ENCODE results near the gene ORC3.
A peak's percentile ranks its signal among the peaks of the same experiment; 100 is the strongest.
"Not testable (repeated sequence)": the region's sequence is repeated elsewhere in the genome, so short reads cannot be mapped to it uniquely, and the experiment has no call there.

The ORC3 gene

DNA sequence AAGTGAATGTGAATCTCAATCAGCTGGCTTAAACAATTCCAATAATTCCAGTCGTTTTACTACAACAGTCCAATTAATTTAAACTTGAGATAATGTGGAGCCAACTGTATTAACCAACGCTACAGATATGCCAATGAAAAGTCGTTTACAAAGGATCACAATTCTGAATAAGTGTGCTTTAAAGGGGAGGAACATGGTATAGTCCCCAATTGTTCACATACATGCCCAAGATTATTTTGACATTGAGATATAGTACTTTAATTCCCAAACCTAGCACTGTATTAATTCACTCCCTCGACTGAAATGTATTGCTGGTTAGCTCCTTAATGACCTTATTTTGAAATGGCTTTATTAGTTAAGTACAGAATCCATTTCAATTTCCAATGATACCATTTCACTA, 109.6 kb downstream of the ORC3 start:
- no peak for DNase-seq

DNA sequence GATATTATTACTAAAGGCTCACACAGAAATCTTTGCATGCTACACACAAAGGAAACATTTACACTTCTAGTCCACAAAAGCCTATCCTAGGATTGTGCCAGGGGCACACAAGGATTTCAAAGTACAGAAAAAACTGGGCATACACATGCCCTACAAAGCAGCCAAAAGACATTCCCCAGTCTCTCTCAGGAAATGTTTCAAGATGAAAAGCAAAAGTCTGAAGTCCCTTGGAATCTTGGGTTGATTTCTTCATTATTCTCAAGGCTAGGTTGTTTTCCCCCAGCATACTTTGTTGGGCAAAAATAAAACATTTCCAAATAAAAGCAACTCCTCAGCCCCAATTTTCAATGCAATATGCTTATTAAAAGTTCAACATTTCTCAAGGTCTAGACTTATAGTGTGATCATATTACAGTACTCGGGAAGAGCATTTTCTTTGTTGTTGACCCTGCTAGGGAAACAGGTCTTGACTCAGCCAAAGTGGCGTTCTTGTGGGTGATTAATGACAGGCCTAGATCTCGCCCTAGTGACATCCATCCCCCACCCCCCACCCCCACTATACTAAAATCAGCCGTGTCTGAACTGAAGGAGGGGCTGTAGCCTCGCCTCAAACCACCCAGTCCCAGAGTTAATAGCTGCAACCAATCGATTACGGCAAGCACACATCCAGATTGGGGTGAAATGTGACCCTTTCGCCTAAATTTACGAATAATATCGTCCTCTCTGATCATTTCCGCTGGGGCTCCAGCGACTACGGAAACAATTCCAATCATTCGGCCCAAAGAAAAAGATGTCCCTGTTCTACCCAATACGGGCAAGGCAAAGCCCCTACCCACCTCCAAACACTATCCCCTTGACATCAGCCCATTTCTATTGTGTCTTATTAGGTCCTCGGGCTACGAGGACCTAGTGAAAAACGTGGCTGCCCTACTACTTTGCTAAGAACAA, 110.7 kb downstream of the ORC3 start:
- DNase-seq, result peak; percentile 68

DNA sequence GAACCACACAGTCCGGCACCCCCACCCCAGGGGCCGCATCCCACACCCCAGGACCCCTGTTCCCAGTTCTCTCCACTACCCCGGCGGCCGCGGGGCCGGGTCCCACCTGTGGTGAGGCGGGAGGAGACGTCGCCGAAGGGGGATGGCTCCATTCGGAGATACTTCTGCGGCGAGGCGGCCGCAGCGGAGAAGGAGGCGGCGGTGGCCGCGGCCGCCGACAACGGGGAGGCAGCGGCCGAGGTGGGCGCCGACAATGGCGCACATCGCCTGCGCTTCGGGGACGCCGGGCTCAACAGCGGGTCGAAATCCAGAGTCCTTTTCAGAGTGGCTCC, 111.4 kb downstream of the ORC3 start:
- no peak for DNase-seq

DNA sequence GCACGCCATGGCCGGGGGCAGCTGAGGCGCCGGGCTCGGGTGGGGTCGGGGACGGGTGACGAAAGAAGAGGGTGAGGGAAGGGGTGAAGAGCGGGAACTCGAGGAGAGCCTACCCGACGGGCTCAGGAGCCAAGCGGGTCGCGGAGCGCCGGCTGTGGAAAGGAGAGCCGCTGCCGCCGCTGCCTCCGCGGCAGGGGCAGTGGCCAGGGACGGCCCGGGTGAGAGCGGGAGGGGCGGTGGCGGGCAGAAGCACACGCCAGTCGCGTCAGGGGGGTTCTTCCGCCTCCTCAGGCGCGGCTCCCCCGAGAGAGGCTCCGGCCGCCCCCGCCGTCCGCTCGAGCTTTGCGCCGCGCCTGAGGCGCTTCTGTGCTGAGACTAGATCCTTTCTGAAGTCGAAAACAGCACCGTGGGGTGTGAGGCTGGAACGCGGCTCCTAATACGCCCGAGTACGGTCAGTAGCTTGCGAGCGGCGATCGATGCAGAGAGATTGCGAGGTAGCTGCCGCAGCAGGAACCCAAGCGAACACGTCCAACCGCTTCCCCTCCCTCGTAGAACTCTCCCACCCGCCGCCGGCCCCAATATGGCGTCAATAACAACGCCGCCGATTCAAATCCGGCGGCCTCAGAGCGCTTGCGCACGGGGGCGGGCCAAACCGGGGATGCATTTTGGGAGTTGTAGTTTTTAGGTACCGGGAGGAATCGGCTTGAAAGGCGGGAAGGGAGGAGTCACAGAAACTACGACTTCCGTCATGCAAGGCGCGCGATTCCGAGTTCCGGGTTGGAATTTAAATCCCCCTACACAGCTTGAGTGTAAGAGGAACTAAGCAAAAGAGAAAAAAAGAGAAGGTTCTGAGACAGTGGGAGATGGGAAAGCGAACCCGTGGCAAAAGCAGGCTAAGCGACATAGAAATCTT, 112.0 kb downstream of the ORC3 start, which contains the start of gene AKIRIN2:
TSS of gene AKIRIN2 (minus strand) at position 558 of the 913 bp plus-strand sequence. CDS start at position 9, 549 bp downstream.
- peak; percentile 99 for DNase-seq

DNA sequence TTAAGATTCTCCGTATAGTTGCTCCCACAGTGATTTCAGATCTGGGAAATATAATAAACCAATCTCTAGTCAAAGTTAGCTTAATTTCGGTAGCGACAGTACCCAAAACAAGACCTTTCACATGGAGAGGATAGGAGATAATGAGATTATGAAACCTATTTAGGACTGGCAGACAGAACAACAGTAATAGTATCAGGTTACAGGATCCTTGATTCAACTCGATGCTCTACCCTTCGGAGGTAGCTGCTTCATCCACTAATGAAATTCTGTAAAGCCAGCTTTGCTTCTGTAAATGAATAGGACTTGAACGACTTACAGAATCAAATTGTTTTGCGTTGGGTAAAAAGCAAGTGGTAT, 112.6 kb downstream of the ORC3 start:
- peak; percentile 64 for DNase-seq

DNA sequence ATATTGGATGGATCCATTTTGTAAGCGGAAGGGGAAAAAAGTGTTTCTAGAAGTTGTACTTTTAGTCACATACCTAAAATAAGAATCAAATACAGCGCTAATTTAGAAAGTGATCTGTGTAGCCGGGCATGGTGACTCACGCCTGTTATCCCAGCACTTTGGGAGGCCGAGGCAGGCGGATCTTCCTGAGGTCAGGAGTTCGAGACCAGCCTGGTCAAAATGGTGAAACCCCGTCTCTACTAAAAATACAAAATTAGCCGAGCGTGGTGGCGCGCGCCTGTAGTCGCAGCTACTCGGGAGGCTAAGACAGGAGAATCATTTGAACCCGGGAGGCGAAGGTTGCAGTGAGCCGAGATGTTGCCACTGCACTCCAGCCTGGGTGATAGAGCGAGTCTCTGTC, 113.1 kb downstream of the ORC3 start:
- not testable (repeated sequence) for DNase-seq

DNA sequence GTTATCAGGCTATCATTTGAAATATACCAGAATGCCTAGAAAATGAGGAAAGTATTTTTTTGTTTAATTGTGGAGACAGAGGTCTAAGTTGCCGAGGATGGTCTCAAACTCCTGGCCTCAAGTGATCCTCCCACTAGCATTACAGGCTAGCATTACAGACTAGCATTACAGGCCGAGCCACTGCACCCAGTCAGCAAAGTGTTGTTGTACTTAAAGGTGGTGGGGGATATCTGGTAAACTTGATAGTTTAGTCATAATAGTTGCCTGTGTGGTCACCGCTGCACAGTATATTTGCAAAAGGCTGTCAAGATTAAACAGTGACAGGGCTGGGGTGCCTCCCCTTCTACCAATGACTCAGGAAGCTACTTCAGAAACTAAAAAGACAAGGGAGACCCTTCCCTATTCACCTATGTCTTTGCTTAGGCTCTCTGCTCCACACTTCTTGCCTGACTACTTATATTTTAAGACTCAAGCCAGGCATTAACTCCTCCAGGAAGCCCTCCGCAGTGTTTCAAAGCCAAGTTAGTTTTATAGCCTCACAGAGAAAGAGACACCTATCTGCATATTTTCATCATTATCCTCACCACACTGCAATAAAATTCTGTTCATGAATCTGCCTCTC, 115.2 kb downstream of the ORC3 start:
- DNase-seq, result no peak

DNA sequence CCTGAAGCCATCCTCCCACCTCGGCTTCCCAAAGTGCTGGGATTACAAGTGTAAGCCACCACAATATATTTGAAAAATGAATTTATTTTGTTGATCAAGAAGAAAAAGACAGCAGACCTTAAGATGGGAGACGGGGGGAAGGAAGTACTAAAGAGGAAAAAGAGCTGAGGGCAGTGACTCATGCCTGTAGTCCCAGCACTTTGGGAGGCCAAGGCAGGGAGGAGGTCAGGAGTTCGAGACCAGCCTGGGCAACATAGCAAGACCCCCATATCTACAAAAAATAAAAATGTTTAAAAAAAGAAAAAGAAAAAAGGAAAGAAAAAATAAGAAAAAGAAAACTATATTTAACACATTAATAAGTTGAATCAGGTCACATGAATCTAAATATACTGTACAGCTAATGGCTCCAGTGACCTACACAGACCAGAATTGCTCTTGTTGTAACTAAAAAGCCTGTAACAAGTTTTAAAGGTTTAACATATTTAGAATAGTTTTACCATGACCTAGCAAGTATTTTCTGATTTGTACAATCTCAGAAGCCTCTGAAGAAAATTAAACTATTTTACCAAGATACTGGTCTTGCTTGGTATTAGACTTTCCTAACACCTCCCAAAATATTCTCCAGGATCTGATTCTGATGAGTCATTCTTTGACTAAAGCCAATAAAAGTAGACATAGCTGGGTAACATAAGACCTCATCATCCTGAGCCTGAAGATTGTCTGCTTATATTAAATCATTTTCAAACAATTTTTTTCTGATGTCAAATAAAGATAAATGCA, 116.4 kb downstream of the ORC3 start:
- DNase-seq, result peak; percentile 86

DNA sequence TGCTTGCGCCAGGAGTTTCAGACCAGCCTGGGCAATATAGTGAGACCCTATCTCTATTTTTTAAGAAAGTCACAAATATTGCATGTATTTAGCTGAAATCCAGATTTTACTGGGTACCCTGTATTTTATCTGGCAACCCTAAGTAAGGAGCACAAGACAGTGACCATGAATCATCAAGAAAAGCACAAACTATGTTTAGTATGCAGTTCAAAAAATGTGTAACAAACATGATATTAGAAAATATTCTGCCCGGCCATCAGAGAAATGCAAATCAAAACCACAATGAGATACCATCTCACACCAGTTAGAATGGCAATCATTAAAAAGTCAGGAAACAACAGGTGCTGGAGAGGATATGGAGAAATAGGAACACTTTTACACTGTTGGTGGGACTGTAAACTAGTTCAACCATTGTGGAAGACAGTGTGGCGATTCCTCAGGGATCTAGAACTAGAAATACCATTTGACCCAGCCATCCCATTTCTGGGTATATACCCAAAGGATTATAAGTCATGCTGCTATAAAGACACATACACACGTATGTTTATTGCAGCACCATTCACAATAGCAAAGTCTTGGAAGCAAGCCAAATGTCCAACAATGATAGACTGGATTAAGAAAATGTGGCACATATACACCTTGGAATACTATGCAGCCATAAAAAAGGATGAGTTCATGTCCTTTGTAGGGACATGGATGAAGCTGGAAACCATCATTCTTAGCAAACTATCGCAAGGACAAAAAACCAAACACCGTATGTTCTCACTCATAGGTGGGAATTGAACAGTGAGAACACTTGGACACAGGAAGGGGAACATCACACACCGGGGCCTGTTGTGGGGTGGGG, 118.9 kb downstream of the ORC3 start:
- not testable (repeated sequence) for DNase-seq

DNA sequence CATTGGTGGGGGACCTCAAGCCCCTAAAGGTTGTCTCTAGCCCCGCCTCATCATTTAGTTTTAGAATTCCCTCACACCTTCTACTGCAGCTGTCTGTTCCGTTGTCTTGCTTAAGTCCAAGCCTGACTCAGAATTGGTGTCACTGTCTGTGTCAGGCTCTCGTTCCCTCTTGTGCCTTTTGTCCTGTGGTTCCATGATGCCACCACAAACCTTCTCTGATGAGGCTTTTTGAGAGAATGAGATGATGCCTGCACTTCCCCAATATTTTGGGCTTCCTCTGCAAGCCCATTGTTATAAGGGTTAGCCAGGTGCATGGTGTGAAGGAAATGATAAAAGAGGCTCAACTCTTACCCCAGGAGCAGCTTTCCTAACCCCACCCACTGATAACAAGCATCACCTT, 120.2 kb downstream of the ORC3 start:
- no peak for DNase-seq

DNA sequence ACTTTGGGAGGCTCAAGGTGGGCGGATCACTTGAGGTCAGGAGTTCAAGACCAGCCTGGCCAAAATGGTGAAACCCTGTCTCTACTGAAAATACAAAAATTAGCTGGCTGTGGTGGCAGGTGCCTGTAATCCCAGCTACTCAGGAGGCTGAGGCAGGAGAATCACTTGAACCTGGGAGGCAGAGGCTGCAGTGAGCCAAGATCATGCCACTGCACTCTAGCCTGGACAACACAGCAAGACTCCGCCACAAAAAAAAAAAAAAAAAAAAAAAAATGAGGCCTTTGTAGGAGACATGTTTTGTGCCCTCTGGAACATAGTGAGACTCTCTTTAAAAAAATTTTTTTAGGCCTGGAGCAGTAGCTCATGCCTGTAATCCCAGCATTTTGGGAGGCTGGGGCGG, 122.8 kb downstream of the ORC3 start:
- DNase-seq, result not testable (repeated sequence)

DNA sequence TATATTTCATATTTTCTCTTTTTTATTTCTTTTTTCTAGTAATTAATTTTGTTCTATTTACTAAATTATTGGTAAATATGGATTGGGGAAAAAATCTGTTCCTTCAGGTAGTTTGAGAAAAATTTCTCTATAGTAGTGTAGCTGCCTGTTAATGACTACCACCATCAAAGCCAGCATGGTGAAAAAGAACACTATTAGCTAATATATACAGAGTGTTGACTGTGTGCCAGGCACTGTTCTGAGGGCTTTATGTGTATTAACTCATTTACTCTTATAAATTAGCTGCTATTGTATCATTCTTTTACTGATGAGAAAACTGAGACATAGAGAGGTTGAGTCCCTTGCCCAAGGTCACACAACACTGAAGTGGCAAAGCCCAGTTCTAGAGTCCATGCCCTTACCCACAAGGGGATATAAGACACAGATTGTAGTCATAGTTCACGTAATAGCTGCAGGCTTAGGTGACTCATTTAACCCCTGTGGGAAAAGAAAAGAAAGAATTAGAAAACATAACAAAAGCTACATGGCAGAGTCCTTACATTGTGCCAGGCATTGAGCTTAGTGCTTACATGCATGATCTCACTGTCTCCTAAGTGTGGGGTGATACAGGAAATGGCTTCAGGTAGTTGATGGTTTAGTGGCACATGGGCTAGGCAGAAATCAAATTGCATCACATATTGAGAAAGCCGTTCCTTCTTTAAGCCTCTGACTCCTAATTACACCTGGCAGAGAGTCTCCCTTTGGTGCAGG, 124.3 kb downstream of the ORC3 start:
- peak; percentile 66 for DNase-seq
